GM12873 (cell line): ENCODE data around the gene SELE.

Source experiments
- CTCF ChIP-seq: IDR thresholded peaks from 2 replicates; pipeline ENCODE4 v1.5.1; 2012; ENCODE audit warnings: low read depth, mild to moderate bottlenecking, moderate library complexity, low read length, control low read depth; ENCODE audit not compliant: insufficient read depth; ENCODE audit errors: missing control alignments

The SELE gene

DNA sequence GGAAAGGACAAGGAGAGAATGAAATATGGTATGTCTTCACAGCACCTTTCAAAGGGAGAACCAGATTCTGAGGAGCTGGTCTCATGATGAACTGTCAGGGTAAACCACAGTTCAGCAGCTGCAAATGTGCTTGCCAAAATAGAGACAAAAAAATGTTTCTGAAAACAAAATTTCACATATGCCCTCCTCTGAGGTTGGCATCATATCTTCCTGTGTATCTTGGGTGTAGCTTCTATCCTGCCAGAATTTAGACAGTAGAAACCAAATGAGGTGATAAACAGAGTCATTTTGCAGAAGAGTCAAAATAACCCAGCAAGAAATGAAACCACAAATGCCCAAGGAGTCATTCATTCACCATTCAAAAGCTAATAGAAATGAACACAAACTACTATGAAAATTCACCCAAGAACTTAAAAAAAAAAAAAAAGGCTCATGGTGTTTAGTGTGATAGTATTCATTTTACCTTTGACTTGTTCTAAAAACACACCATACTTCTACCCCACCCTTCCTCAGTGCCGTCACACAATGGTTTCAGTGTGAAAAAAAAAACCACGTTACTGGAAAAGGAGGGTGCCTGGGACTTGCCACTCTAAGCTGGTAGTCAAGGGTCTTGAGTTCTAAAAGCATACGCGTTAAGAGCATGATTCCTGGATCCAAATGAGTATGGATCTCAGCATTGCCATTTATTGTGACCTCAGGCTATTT lies 41.0 kb downstream of the SELE start:
- TF ChIP-seq CTCF: no peak

DNA sequence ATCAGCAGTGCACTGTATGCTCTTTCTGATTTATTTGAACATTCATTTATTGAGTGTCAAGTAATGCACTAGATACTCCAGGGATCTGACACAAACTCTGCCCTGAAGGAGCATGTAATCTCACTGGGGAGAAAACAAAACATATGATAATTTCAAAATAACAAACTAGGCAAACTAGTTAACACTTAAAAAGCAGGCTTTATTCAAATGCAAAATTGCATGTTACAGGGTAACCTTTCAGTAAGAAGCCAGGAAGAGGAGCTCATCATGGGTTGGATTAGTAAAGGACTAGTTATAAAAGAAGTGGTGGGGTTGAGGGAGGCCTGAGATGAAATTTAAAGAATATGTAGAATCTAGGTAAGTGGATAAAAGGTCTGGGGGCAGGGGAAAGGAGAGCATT lies 43.4 kb downstream of the SELE start:
- no peak for TF ChIP-seq CTCF

DNA sequence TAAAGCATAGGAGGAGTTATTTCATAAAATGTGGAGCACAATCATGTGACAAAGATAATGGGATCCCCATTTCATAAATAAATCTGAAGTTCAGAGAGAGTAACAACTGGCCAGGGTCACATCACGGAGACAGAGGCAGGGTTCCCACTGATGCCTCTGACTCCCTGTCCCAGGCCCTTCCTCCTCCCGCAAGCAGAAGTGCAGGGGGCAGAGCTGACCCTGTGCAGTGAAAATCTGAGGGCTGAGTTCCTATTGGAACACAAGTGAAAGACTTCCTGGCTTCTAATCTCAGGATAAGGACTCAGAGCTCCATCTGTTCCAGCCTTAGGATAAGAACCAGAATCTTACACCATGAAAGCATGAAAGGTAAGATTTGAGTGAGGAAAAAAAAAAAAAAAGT lies 44.5 kb downstream of the SELE start:
- no peak for TF ChIP-seq CTCF

- no peak for TF ChIP-seq CTCF
Observed at GRCh38 chr1:169683661-169684060, 50.2 kb downstream of the SELE start.

DNA sequence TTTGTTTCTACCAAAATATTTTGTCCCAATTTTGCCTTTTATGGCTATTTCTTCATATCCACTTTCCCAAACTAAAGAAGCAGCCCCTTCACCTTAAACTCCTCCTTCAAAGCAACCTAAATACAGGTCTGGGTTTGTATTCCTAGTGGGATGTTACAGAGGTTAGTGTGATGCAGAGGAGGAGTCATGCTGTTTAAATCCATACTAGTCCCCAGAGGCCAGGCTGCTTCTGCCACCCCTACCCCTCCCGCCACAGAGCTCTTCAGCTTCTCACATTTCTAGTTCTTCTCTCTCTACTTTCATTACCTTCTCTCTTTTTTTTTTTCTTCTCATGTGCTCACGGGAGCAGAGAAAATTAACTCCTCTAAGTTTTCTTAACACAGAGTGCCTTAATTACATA lies 51.8 kb downstream of the SELE start:
- TF ChIP-seq CTCF: no peak

- TF ChIP-seq CTCF: no peak
Observed at GRCh38 chr1:169681140-169681539, 52.7 kb downstream of the SELE start.

DNA sequence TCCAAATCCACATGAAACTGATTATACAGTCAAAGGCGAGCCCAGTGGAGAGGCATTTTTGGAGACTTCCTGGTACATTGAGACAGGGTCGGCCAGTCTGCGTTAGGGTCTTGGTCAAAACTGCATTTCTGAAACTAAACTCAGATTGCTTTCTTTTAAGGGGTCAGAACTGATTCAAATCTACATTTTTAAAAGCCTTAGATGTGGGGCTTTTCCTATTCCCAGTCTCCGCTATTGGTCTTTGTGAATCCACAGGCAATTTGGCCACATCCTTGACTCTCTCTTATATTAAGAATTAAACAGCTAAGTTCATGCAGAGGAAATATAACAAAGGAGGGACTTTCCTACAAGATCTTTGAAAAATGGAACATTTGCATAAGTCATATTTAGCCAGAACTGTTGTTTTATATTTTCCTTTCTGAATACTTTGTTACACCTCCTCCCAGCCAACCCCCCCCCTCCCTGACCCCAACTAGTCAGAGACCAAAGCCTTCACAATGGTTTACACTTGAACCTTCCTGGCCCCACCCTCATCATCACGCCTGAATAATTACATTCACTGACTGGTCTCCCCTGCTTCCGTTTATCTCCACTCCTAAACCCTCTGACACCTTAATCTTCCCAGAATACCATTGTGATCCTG lies 53.4 kb downstream of the SELE start:
- TF ChIP-seq CTCF: no peak
